Measurements from ENCODE around the gene RGS6. TPM values are rescaled to one million over a fixed set of nuclear protein-coding genes. Genes with fewer than 3 reads are reported as not detected.
A peak's percentile ranks its signal among the peaks of the same experiment; 100 is the strongest.

The RGS6 gene
- total and polyA plus RNA-seq, 2 experiments from 2014 or later = 0.86 to 0.95 TPM

DNA sequence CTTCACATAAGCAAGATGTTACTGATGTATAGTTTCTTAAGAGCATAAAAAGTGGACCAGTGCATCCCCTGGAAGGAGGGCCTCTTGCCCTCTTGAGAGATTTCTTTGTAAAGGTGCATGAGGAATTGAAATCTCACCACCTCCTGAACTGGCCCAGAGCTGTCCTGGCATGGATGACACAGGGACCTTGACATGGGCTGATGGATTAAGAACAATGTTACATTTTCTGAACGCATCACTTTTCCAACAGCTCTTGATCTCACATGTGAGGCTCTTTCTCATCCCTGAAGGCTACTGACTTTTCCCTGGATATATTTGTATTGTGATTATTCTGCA is 360.4 kb downstream of the RGS6 start:
- Histone ChIP-seq H3K27me3 (no peaks in the 10 kb centered on the region), H3K4me1 (ENCODE audit: low read depth) (peaks cover 4% of the 10 kb centered on the region), H3K4me3 (no peak overlapping the region), H3K27ac (no peak overlapping the region), H3K36me3 (no peaks in the 10 kb centered on the region), H3K9me3 (ENCODE audit: low read depth) (no peaks in the 10 kb centered on the region)
- DNase-seq (ENCODE audit: low read depth in 1 of 2, low spot score in 1 of 2) = no peak
- TF ChIP-seq, protein P1, sequence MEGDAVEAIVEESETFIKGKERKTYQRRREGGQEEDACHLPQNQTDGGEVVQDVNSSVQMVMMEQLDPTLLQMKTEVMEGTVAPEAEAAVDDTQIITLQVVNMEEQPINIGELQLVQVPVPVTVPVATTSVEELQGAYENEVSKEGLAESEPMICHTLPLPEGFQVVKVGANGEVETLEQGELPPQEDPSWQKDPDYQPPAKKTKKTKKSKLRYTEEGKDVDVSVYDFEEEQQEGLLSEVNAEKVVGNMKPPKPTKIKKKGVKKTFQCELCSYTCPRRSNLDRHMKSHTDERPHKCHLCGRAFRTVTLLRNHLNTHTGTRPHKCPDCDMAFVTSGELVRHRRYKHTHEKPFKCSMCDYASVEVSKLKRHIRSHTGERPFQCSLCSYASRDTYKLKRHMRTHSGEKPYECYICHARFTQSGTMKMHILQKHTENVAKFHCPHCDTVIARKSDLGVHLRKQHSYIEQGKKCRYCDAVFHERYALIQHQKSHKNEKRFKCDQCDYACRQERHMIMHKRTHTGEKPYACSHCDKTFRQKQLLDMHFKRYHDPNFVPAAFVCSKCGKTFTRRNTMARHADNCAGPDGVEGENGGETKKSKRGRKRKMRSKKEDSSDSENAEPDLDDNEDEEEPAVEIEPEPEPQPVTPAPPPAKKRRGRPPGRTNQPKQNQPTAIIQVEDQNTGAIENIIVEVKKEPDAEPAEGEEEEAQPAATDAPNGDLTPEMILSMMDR (IDR thresholded peaks at IDR 0.05; ENCODE audit: low read depth, low read length) = no peak

DNA sequence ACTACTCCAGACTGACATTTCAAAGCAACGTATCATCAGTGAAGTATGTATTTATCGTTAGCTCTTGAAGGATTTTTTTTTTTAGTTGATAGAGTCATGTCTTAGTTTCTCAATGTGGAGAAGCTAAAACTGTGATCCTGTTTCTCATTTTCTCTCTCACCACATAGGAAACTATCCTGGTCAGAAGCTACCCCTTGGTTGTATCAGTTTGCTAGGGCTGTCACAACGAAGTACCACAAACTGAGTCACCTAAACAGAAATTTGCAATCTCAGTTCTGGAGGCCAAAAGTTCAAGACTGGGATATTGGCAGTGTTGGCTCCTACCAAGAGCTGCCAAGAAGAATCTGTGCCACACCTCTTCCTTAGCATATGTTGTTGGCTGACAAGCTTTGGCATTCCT is 369.1 kb downstream of the RGS6 start:
- DNase-seq (ENCODE audit: low read depth in 1 of 2, low spot score in 1 of 2) = no peak
- Histone ChIP-seq H3K9me3 (ENCODE audit: low read depth) (no peaks in the 10 kb centered on the region), H3K27ac (no peak overlapping the region)

DNA sequence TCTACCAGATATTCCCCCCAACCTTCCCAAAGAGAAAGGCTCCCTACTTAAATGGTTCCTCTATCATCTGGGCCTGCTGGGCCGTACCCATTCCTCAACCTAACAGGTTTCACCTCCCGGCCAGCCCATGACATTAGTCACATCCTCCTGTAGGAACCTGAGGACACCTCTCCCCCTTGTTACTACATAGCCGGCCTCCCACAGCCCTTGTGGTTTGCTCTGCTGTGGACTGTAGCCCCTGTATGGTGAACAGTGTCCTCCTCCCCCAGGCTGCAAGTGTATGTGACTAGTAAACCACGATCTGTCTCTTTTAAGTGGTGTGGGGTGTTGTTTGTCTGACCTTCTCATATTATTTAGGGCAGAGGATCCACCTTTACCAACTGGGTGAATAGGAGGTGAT is 371.7 kb downstream of the RGS6 start:
- H3K36me3 ChIP-seq = no peaks in the 10 kb centered on the region
- no peak for DNase-seq (ENCODE audit: low read depth in 1 of 2, low spot score in 1 of 2)
- no peaks in the 10 kb centered on the region for H3K27me3 ChIP-seq
- no peak overlapping the region for H3K27ac ChIP-seq
- TF ChIP-seq, protein P1 (IDR thresholded peaks at IDR 0.05; ENCODE audit: low read depth, low read length) = no peak
- no peaks in the 10 kb centered on the region for H3K9me3 ChIP-seq (ENCODE audit: low read depth)
- H3K4me3 ChIP-seq = no peak overlapping the region
- peaks cover 3% of the 10 kb centered on the region for H3K4me1 ChIP-seq (ENCODE audit: low read depth)

More for the DNA sequence above, 369.1 kb downstream of the RGS6 start:
- TF ChIP-seq, protein P1 (IDR thresholded peaks at IDR 0.05; ENCODE audit: low read depth, low read length) = no peak
- no peak overlapping the region for H3K4me3 ChIP-seq
- H3K36me3 ChIP-seq = no peaks in the 10 kb centered on the region
- no peaks in the 10 kb centered on the region for H3K27me3 ChIP-seq
- no peaks in the 10 kb centered on the region for H3K4me1 ChIP-seq (ENCODE audit: low read depth)

DNA sequence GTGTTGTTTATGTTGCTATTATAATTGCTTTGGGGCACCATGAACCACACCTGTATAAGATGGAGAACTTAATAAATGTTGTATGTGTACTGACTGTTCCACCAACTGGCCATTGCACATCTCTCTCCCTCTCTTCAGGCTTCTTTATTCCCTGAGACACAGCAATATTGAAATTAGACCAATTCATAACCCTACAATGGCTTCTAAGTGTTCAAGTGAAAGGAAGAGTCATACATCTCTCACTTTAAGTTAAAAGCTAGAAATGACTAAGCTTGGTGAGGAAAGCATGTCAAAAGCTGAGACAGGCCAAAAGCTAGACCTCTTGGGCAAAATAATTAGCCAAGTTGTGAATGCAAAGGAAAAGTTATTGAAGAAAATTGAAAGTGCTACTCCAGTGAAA is 373.3 kb downstream of the RGS6 start:
- H3K36me3 ChIP-seq = no peaks in the 10 kb centered on the region
- no peaks in the 10 kb centered on the region for H3K27me3 ChIP-seq
- no peak overlapping the region for H3K4me3 ChIP-seq
- TF ChIP-seq, protein P1 (IDR thresholded peaks at IDR 0.05; ENCODE audit: low read depth, low read length) = no peak
- no peak overlapping the region for H3K27ac ChIP-seq
- no peaks in the 10 kb centered on the region for H3K9me3 ChIP-seq (ENCODE audit: low read depth)
- H3K4me1 ChIP-seq (ENCODE audit: low read depth) = peaks cover 4% of the 10 kb centered on the region
- DNase-seq (ENCODE audit: low read depth in 1 of 2, low spot score in 1 of 2) = no peak

DNA sequence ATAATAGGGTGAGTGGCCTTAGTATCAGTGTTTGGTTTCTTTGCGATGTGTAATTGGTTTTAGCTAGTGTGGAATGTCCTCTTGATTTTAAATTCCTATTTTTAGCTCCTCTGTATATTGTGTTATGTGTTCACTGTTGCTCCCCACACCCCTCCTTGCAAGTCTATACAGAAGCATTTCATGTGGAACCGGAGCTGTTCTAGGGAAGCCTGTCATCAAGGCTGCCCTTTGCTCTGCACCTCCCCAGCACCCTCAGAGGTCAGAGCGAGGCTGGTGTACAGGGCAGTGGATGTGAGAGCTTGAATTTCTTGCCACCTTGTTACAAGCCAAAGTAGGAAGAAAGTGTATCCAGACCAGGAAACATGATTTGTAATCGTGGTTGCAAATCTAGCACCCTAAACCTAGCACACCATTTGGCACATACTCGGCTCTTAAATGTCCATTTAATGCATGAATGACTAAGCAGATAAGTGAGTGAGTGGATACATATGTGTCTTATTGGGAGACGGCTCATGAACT is 376.8 kb downstream of the RGS6 start:
- DNase-seq (ENCODE audit: low read depth in 1 of 2, low spot score in 1 of 2) = peak in 1 of 2 donors; percentile 21
- H3K4me1 ChIP-seq (ENCODE audit: low read depth) = peaks cover 4% of the 10 kb centered on the region
- no peak overlapping the region for H3K27ac ChIP-seq
- no peaks in the 10 kb centered on the region for H3K9me3 ChIP-seq (ENCODE audit: low read depth)
- H3K36me3 ChIP-seq = no peaks in the 10 kb centered on the region
- H3K27me3 ChIP-seq = no peaks in the 10 kb centered on the region
- TF ChIP-seq, protein P1 (IDR thresholded peaks at IDR 0.05; ENCODE audit: low read depth, low read length) = no peak
- no peak overlapping the region for H3K4me3 ChIP-seq

DNA sequence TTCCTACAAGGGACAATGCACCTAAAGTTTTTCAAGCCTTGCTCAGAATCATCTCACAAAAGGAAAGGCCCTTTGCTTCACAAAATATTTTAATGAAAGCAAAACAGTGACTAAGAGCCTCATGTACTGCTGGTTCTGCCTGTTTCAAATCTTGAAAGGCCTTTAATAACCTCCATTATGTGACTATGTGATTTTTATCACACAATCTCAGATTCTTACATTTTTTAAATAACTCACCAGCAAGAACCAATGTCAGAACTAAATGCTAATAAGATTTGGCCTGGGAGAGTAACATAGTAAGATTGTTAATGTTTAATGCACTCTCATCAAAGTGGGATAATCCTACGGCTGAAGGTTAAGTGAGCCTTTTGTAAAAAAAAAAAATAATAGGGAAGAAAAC is 378.9 kb downstream of the RGS6 start:
- peaks cover 4% of the 10 kb centered on the region for H3K4me1 ChIP-seq (ENCODE audit: low read depth)
- no peaks in the 10 kb centered on the region for H3K27me3 ChIP-seq
- no peak overlapping the region for H3K4me3 ChIP-seq
- no peak for DNase-seq (ENCODE audit: low read depth in 1 of 2, low spot score in 1 of 2)
- no peak overlapping the region for H3K27ac ChIP-seq
- H3K36me3 ChIP-seq = no peaks in the 10 kb centered on the region
- TF ChIP-seq, protein P1 (IDR thresholded peaks at IDR 0.05; ENCODE audit: low read depth, low read length) = no peak
- no peaks in the 10 kb centered on the region for H3K9me3 ChIP-seq (ENCODE audit: low read depth)

Data from cardiac muscle cell (in vitro differentiated cells and primary cell).